GM23338 (cell line): Measurements from ENCODE around the gene MEIG1. TPM values are rescaled to one million over a fixed set of nuclear protein-coding genes. Genes with fewer than 3 reads are reported as not detected.

Source experiments
- ATAC-seq: fragments of 200-7000 bp; cut with Tn5 transposase; 3 replicates; pipeline ENCODE4 v1.9.1; 2020
- DNase-seq: peaks from one replicate; pipeline ENCODE4 v3.0.0-alpha.2; 2015; ENCODE audit warnings: low spot score
- H2AFZ ChIP-seq: fragments of 200-600 bp; sonication (generic); 2 replicates; pipeline ENCODE4 v1.8.0; 2016; ENCODE audit warnings: antibody characterized with exemption, mild to moderate bottlenecking, moderate library complexity
- H3F3A ChIP-seq: fragments of 200-600 bp; sonication (generic); replicated peaks from 2 replicates; pipeline ENCODE4 v1.8.0; 2017; ENCODE audit warnings: antibody characterized with exemption, mixed run types, low read depth
- H3K27ac ChIP-seq: fragments of 200-600 bp; sonication (generic); 2 replicates; pipeline ENCODE4 v1.6.1; 2016; ENCODE audit warnings: low read depth
- H3K27me3 ChIP-seq: fragments of 200-600 bp; sonication (generic); 2 replicates; pipeline ENCODE4 v1.8.0; 2016; ENCODE audit warnings: mild to moderate bottlenecking, mixed run types, moderate library complexity; ENCODE audit not compliant: insufficient read depth
- H3K36me3 ChIP-seq: fragments of 200-600 bp; sonication (generic); 2 replicates; pipeline ENCODE4 v1.8.0; 2016; ENCODE audit warnings: mild to moderate bottlenecking; ENCODE audit not compliant: insufficient read depth
- H3K4me1 ChIP-seq: fragments of 200-600 bp; sonication (generic); 2 replicates; pipeline ENCODE4 v1.8.0; 2016; ENCODE audit warnings: mild to moderate bottlenecking, moderate library complexity; ENCODE audit not compliant: insufficient read depth
- H3K4me2 ChIP-seq: fragments of 200-600 bp; sonication (generic); 2 replicates; pipeline ENCODE4 v1.7.1; 2017; ENCODE audit warnings: mixed run types
- H3K4me3 ChIP-seq: fragments of 200-600 bp; sonication (generic); 2 replicates; pipeline ENCODE4 v1.6.1; 2016; ENCODE audit warnings: mixed run types
- H3K79me2 ChIP-seq: fragments of 200-600 bp; sonication (generic); replicated peaks from 2 replicates; pipeline ENCODE4 v1.8.0; 2017; ENCODE audit warnings: mild to moderate bottlenecking; ENCODE audit not compliant: insufficient read depth
- H3K9me2 ChIP-seq: fragments of 200-600 bp; sonication (generic); 2 replicates; pipeline ENCODE4 v1.8.0; 2017; ENCODE audit not compliant: insufficient read depth
- H4K20me1 ChIP-seq: fragments of 200-600 bp; sonication (generic); replicated peaks from 2 replicates; pipeline ENCODE4 v1.8.0; 2017; ENCODE audit warnings: mild to moderate bottlenecking; ENCODE audit not compliant: insufficient read depth
- H3K27ac Mint-ChIP-seq: 2 replicates; pipeline ENCODE4 v1.8.0; 2020; ENCODE audit warnings: inconsistent platforms, mild to moderate bottlenecking, moderate library complexity, mixed read lengths
- H3K27me3 Mint-ChIP-seq: 3 replicates; pipeline ENCODE4 v1.8.0; 2022; ENCODE audit warnings: low read depth, mild to moderate bottlenecking, moderate library complexity, mixed read lengths, inconsistent platforms; ENCODE audit not compliant: insufficient read depth, poor library complexity
- H3K36me3 Mint-ChIP-seq: 3 replicates; pipeline ENCODE4 v1.8.0; 2021; ENCODE audit warnings: low read depth, mild to moderate bottlenecking, inconsistent platforms, moderate library complexity, mixed read lengths
- H3K4me1 Mint-ChIP-seq: 3 replicates; pipeline ENCODE4 v1.8.0; 2020; ENCODE audit warnings: mild to moderate bottlenecking, inconsistent platforms, mixed read lengths
- H3K4me3 Mint-ChIP-seq: 3 replicates; pipeline ENCODE4 v1.8.0; 2021; ENCODE audit warnings: moderate library complexity, mild to moderate bottlenecking, inconsistent platforms, mixed read lengths
- H3K9me3 Mint-ChIP-seq: 3 replicates; pipeline ENCODE4 v1.8.0; 2020; ENCODE audit warnings: moderate library complexity, mild to moderate bottlenecking, inconsistent platforms, mixed read lengths
- CREB1 ChIP-seq: fragments of 250-450 bp; sonication (Bioruptor Pico); IDR thresholded peaks from 2 replicates; pipeline ENCODE4 v1.5.0; 2020; ENCODE audit warnings: low read depth, mild to moderate bottlenecking, moderate library complexity
- CTCF ChIP-seq, 2 experiments: fragments of 200-600 bp in 1 of 2; sonication (generic) in 1 of 2; conservative IDR thresholded peaks; 2 replicates each; pipeline versions ENCODE4 v1.5.1 to v1.6.1; 2016 to 2017; ENCODE audit warnings: antibody characterized with exemption in 2 of 2, low read depth in 2 of 2, mild to moderate bottlenecking in 2 of 2, moderate library complexity in 1 of 2
- ETS1 ChIP-seq: IDR thresholded peaks from 2 replicates; pipeline ENCODE4 v1.6.1; 2016; ENCODE audit warnings: antibody characterized with exemption
- EZH2 ChIP-seq: fragments of 200-600 bp; sonication (generic); IDR thresholded peaks from one replicate; pipeline ENCODE4 v1.8.0; 2017; ENCODE audit warnings: antibody characterized with exemption, mild to moderate bottlenecking, low read depth; ENCODE audit not compliant: unreplicated experiment
- EZH2phosphoT487 ChIP-seq: fragments of 200-600 bp; sonication (generic); IDR thresholded peaks from one replicate; pipeline ENCODE4 v1.8.1; 2018; ENCODE audit warnings: antibody characterized with exemption; ENCODE audit not compliant: unreplicated experiment
- JUNB ChIP-seq: IDR thresholded peaks from one replicate; pipeline ENCODE4 v1.6.1; 2016; ENCODE audit warnings: antibody characterized with exemption; ENCODE audit not compliant: unreplicated experiment
- NANOG ChIP-seq: IDR thresholded peaks from 2 replicates; pipeline ENCODE4 v1.6.1; 2016; ENCODE audit warnings: antibody characterized with exemption, borderline replicate concordance
- POLR2AphosphoS5 ChIP-seq: IDR thresholded peaks from 2 replicates; pipeline ENCODE4 v1.6.1; 2016; ENCODE audit warnings: antibody characterized with exemption, low read depth
- REST ChIP-seq: IDR thresholded peaks from one replicate; pipeline ENCODE4 v1.6.1; 2018; ENCODE audit warnings: antibody characterized with exemption; ENCODE audit not compliant: unreplicated experiment
- STAT1 ChIP-seq: IDR thresholded peaks from one replicate; pipeline ENCODE4 v1.6.1; 2016; ENCODE audit warnings: antibody characterized with exemption; ENCODE audit not compliant: unreplicated experiment
- ZNF462 ChIP-seq: fragments of 250-450 bp; sonication (Bioruptor Pico); IDR thresholded peaks from 2 replicates; pipeline ENCODE4 v1.5.0; 2020; ENCODE audit warnings: mild to moderate bottlenecking, moderate library complexity
- polyA plus RNA-seq: library from polyadenylated mRNA; unstranded; fragments of >200 nt; fragmentation: Nextera tagmentation; extraction: Ambion mirVana; gene quantifications from 2 replicates; pipeline ENCODE4 v1.2.1, GENCODE V29; 2016
- total RNA-seq: library from RNA; depleted of rRNA; stranded (reverse); fragments of >200 nt; shearing (Covaris generic); gene quantifications from 2 replicates; pipeline ENCODE4 v1.2.3, GENCODE V29; 2014

MEIG1 gene
- total and polyA plus RNA-seq, 2 experiments from 2014 or later, result 1.2 TPM; not detected in 1

GRCh38 chr10:14945108-14945507, 14.1 kb upstream of the MEIG1 start:
- no peak for TF ChIP-seq NANOG
- TF ChIP-seq JUNB, result no peak
- TF ChIP-seq REST, result no peak
- no peak for TF ChIP-seq EZH2phosphoT487
- TF ChIP-seq CTCF (conservative IDR thresholded peaks at IDR 0.05; ENCODE audit: low read depth in 2 of 2), result no peak
- TF ChIP-seq ZNF462 (CRISPR knock-in tag), result no peak
- TF ChIP-seq ETS1, result no peak
- TF ChIP-seq POLR2AphosphoS5, result no peak
- TF ChIP-seq CREB1 (CRISPR knock-in tag), result no peak
- no peak for TF ChIP-seq EZH2
- no peak for TF ChIP-seq STAT1
- no peak for ATAC-seq

More at GRCh38 chr10:14945108-14945507, 14.1 kb upstream of the MEIG1 start:
- Histone ChIP-seq H3K27ac (no peak overlapping the region), H3K9me2 (no peaks in the 10 kb centered on the region), H4K20me1 (peaks cover 7% of the 10 kb centered on the region), H3K4me2 (no peak overlapping the region), H3K79me2 (no peaks in the 10 kb centered on the region), H2AFZ (no peak overlapping the region), H3K4me1 (no peaks in the 10 kb centered on the region), H3F3A (no peaks in the 10 kb centered on the region), H3K36me3 (peaks cover 11% of the 10 kb centered on the region; the same call in 1 of the 2 replicates), H3K27me3 (no peaks in the 10 kb centered on the region), H3K4me3 (no peak overlapping the region)
- Mint-ChIP-seq H3K27ac (no peak overlapping the region), H3K4me3 (no peak overlapping the region), H3K9me3 (no peaks in the 10 kb centered on the region; the same call in 2 of the 3 replicates), H3K36me3 (peaks cover 20% of the 10 kb centered on the region), H3K4me1 (no peaks in the 10 kb centered on the region), H3K27me3 (no peaks in the 10 kb centered on the region)
- DNase-seq, result no peak
